Measurements from ENCODE around the gene RAB15.

The RAB15 gene

GRCh38 chr14:64937821-64938193, 34.3 kb downstream of the RAB15 start:
- Histone ChIP-seq H3K27me3 (replicated peaks; ENCODE audit: insufficient read depth, low read length) (no peaks in the 10 kb centered on the region), H3K9me2 (replicated peaks; ENCODE audit: insufficient read depth, low read length) (no peaks in the 10 kb centered on the region), H3K9me3 (replicated peaks; ENCODE audit: insufficient read depth, low read length) (no peaks in the 10 kb centered on the region), H3K4me2 (ENCODE audit: low read depth, low read length) (peak overlapping the region; percentile 52), H3K36me3 (replicated peaks; ENCODE audit: insufficient read depth, low read length) (no peaks in the 10 kb centered on the region; the same call in 1 of the 2 replicates), H3F3A (ENCODE audit: insufficient read depth, low read length) (peaks cover 11% of the 10 kb centered on the region; the same call in 1 of the 2 replicates), H3K4me3 (ENCODE audit: low read length) (no peak overlapping the region), H3K27ac (ENCODE audit: low read length) (peak overlapping the region; percentile 50; the same call in 1 of the 2 replicates), H3K79me2 (ENCODE audit: low read length) (peaks cover 7% of the 10 kb centered on the region), H2AFZ (ENCODE audit: low read length) (no peak overlapping the region), H3K4me1 (ENCODE audit: low read length) (peaks cover 25% of the 10 kb centered on the region), H3K9ac (ENCODE audit: low read length) (no peak overlapping the region), H4K20me1 (ENCODE audit: insufficient read depth, low read length) (no peaks in the 10 kb centered on the region)
- no peak for DNase-seq
- TF ChIP-seq EZH2 (optimal IDR thresholded peaks at IDR 0.05; ENCODE audit: low read depth, low read length): no peak
- TF ChIP-seq, protein P1, sequence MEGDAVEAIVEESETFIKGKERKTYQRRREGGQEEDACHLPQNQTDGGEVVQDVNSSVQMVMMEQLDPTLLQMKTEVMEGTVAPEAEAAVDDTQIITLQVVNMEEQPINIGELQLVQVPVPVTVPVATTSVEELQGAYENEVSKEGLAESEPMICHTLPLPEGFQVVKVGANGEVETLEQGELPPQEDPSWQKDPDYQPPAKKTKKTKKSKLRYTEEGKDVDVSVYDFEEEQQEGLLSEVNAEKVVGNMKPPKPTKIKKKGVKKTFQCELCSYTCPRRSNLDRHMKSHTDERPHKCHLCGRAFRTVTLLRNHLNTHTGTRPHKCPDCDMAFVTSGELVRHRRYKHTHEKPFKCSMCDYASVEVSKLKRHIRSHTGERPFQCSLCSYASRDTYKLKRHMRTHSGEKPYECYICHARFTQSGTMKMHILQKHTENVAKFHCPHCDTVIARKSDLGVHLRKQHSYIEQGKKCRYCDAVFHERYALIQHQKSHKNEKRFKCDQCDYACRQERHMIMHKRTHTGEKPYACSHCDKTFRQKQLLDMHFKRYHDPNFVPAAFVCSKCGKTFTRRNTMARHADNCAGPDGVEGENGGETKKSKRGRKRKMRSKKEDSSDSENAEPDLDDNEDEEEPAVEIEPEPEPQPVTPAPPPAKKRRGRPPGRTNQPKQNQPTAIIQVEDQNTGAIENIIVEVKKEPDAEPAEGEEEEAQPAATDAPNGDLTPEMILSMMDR (IDR thresholded peaks at IDR 0.05; ENCODE audit: low read length): peak; percentile 24; the same call in 1 of the 2 replicates

DNA sequence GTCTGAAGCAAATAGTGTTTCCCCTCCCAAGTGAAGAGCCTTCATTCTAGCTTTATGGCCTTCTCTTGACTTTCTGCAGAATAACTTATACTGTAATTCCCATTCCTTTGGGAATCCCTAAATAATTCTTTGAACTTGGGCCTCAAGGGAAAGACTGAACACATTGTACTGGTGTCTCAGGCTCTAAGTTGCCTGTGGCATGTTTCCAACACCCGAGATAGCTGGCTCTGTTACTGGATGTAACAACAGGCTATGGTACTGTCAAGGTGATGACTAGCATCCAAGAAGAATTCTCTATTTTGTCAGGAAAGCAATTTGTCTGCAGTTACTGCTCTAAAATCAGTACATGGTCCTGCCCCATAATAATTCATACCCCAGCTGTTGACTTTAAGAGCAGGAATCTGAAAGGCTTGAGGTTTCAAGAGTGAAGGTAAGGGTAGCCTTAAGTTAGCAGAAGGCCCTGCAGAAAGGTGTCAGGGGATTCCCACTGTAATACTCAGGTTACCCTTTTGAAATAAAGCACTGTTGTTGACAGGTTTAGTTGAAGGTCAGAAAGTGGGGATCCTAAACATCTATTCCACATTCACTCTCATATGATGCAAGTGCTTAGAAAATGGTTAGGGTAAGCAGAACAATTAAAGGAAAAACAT, 34.8 kb downstream of the RAB15 start:
- Histone ChIP-seq H3K27me3 (replicated peaks; ENCODE audit: insufficient read depth, low read length) (no peaks in the 10 kb centered on the region), H3K4me1 (ENCODE audit: low read length) (peaks cover 25% of the 10 kb centered on the region), H3K4me3 (ENCODE audit: low read length) (no peak overlapping the region), H2AFZ (ENCODE audit: low read length) (no peak overlapping the region), H3K27ac (ENCODE audit: low read length) (peak overlapping the region; percentile 50; the same call in 1 of the 2 replicates), H3K36me3 (replicated peaks; ENCODE audit: insufficient read depth, low read length) (no peaks in the 10 kb centered on the region; the same call in 1 of the 2 replicates), H3K9me2 (replicated peaks; ENCODE audit: insufficient read depth, low read length) (no peaks in the 10 kb centered on the region), H3K4me2 (ENCODE audit: low read depth, low read length) (peak overlapping the region; percentile 52), H3F3A (ENCODE audit: insufficient read depth, low read length) (peaks cover 11% of the 10 kb centered on the region; the same call in 1 of the 2 replicates), H3K9ac (ENCODE audit: low read length) (no peak overlapping the region), H3K79me2 (ENCODE audit: low read length) (peaks cover 7% of the 10 kb centered on the region), H3K9me3 (replicated peaks; ENCODE audit: insufficient read depth, low read length) (no peaks in the 10 kb centered on the region), H4K20me1 (ENCODE audit: insufficient read depth, low read length) (no peaks in the 10 kb centered on the region)
- peak; percentile 62 for DNase-seq
- TF ChIP-seq EZH2 (optimal IDR thresholded peaks at IDR 0.05; ENCODE audit: low read depth, low read length): no peak
- TF ChIP-seq, protein P1 (IDR thresholded peaks at IDR 0.05; ENCODE audit: low read length): no peak
- no peak for TF ChIP-seq EZH2phosphoT487 (IDR thresholded peaks at IDR 0.05; ENCODE audit: low read length)

DNA sequence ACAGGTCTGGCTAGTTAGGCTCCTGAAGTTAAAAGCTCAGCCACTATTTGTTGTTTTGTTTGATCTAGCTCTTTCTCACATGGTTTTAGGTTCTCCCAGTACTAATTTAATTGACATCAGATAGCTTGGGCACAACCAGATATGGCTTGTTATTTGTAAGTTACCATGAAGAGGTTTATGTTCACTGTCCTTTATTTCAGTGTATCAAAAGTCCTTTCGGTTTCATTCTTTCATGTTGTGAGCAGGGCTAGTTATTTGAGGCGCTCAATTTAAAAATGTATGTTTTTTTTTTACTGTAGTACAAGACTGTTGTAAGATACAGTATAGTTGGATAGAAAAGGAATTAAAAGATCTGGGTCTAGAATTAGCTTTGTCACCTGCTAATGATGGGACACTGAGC, 36.6 kb downstream of the RAB15 start:
- H3K9ac ChIP-seq (ENCODE audit: low read length): no peak overlapping the region
- H2AFZ ChIP-seq (ENCODE audit: low read length): no peak overlapping the region
- H3K79me2 ChIP-seq (ENCODE audit: low read length): peaks cover 12% of the 10 kb centered on the region
- no peaks in the 10 kb centered on the region; the same call in 1 of the 2 replicates for H3K36me3 ChIP-seq (replicated peaks; ENCODE audit: insufficient read depth, low read length)
- no peaks in the 10 kb centered on the region for H3K27me3 ChIP-seq (replicated peaks; ENCODE audit: insufficient read depth, low read length)
- peaks cover 11% of the 10 kb centered on the region; the same call in 1 of the 2 replicates for H3F3A ChIP-seq (ENCODE audit: insufficient read depth, low read length)
- no peak for TF ChIP-seq EZH2phosphoT487 (IDR thresholded peaks at IDR 0.05; ENCODE audit: low read length)
- TF ChIP-seq EZH2 (optimal IDR thresholded peaks at IDR 0.05; ENCODE audit: low read depth, low read length): no peak
- TF ChIP-seq, protein P1 (IDR thresholded peaks at IDR 0.05; ENCODE audit: low read length): no peak
- no peaks in the 10 kb centered on the region for H3K9me3 ChIP-seq (replicated peaks; ENCODE audit: insufficient read depth, low read length)
- no peaks in the 10 kb centered on the region for H4K20me1 ChIP-seq (ENCODE audit: insufficient read depth, low read length)
- no peaks in the 10 kb centered on the region for H3K9me2 ChIP-seq (replicated peaks; ENCODE audit: insufficient read depth, low read length)
- no peak overlapping the region for H3K27ac ChIP-seq (ENCODE audit: low read length)
- DNase-seq: peak; percentile 23
- peaks cover 25% of the 10 kb centered on the region for H3K4me1 ChIP-seq (ENCODE audit: low read length)
- H3K4me2 ChIP-seq (ENCODE audit: low read depth, low read length): peak overlapping the region; percentile 32; the same call in 1 of the 2 replicates
- H3K4me3 ChIP-seq (ENCODE audit: low read length): no peak overlapping the region
